Neural progenitor cell (in vitro differentiated cells): Measurements from ENCODE around the gene GNPAT.

Source experiments
- EZH2 ChIP-seq: fragments of 200-600 bp; sonication (generic); IDR thresholded peaks from 2 replicates; pipeline ENCODE4 v1.6.1; 2017; ENCODE audit warnings: antibody characterized with exemption, mild to moderate bottlenecking, moderate library complexity
- EZH2phosphoT487 ChIP-seq: fragments of 200-600 bp; sonication (generic); IDR thresholded peaks from 2 replicates; pipeline ENCODE4 v1.6.1; 2017; ENCODE audit warnings: antibody characterized with exemption
- TF ChIP-seq, protein P1 (sequence below): fragments of 200-600 bp; sonication (generic); IDR thresholded peaks from 2 replicates; pipeline ENCODE4 v1.5.1; 2017; ENCODE audit warnings: antibody characterized with exemption, mild to moderate bottlenecking

DNA sequence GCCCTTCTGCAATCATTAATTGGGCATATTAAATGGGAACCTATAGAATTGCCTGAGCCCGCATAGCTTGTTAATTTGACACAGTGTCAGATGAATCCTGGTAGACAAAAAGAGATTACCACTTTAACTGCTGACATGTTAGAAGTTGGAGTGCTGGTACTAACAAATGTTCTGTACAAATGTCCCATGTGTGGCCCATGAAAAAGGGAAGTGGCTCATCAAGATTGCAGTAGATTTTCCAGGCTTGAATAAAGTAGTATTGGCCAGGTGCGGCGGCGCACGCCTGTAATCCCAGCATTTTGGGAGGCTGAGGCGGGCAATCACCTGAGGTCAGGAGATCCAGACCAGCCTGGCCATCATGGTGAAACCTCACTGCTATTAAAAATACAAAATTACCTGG, 45.6 kb downstream of the GNPAT start:
- TF ChIP-seq, protein P1, sequence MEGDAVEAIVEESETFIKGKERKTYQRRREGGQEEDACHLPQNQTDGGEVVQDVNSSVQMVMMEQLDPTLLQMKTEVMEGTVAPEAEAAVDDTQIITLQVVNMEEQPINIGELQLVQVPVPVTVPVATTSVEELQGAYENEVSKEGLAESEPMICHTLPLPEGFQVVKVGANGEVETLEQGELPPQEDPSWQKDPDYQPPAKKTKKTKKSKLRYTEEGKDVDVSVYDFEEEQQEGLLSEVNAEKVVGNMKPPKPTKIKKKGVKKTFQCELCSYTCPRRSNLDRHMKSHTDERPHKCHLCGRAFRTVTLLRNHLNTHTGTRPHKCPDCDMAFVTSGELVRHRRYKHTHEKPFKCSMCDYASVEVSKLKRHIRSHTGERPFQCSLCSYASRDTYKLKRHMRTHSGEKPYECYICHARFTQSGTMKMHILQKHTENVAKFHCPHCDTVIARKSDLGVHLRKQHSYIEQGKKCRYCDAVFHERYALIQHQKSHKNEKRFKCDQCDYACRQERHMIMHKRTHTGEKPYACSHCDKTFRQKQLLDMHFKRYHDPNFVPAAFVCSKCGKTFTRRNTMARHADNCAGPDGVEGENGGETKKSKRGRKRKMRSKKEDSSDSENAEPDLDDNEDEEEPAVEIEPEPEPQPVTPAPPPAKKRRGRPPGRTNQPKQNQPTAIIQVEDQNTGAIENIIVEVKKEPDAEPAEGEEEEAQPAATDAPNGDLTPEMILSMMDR, result no peak
- no peak for TF ChIP-seq EZH2
- TF ChIP-seq EZH2phosphoT487, result no peak
